ENCODE measurements around the gene PTPA.

Gene PTPA

DNA sequence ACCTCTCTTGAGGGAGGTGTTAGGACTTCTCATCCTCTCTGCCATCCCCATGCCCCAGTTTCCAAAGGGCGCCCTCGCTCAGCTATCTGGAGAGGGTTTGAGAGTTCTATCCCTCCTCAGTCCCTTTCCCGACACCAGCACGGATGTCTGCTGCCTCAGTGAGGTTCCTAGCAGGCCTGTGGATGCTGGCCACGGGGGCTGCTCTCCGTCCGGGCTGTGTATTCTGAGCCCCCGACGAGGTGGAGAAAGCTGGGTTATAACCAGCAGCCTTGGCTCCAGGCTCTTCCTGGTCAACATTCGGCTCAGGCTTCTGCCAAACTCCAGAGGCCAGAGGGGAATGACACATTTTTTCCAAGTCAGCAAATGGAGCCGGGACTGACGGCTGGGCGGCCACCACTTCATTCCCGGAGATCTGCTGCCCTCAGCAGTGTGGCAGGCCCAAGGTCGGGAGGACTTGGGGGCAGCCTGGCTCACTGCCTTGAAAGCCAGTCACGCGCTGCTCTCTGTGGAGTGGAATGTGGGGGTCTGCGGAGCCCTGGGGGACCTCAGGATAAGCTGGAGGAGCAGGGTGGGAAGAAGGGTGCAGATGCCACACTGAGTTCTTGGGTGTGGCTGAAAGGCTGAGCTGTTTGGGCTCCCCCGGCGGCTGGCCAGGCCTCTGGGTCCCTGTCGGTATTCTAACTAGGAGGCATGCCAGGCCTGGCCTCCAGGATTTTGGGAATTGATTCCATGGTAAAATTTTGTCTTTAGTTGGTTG, 27.4 kb downstream of the PTPA start:
- no peak for TF ChIP-seq TARDBP (IDR thresholded peaks at IDR 0.05)
- no peak for TF ChIP-seq NFRKB (IDR thresholded peaks at IDR 0.05)
- no peak for TF ChIP-seq L3MBTL2 (conservative IDR thresholded peaks at IDR 0.05)
- no peak for TF ChIP-seq CTBP1 (IDR thresholded peaks at IDR 0.05; ENCODE audit: borderline replicate concordance)
- TF ChIP-seq FOXM1 (IDR thresholded peaks at IDR 0.05; ENCODE audit: borderline replicate concordance), result no peak
- no peak for TF ChIP-seq BHLHE40 (IDR thresholded peaks at IDR 0.05; ENCODE audit: borderline replicate concordance)
- TF ChIP-seq SUZ12 (IDR thresholded peaks at IDR 0.05), result no peak
- no peak for TF ChIP-seq FOXK2 (IDR thresholded peaks at IDR 0.05)
- no peak for DNase-seq (ENCODE audit: extremely low spot score)
- POLR2A ChIA-PET, result interaction anchor here (1.8 to 2.6 kb wide), 3 partner anchors 12 to 39 kb away, joined by 5 to 26 read pairs (median 8); partner anchors contain the start of gene IER5L
- CTCF ChIA-PET, result interaction anchor here (0.8 to 1.8 kb wide), 10 partner anchors 9 to 486 kb away, joined by 3 to 12 read pairs (median 4); partner anchors contain the start of gene C9orf50

- DNase-seq (ENCODE audit: extremely low spot score), result peak; percentile 81
- POLR2A ChIA-PET, result interaction anchor here (0.7 to 2.6 kb wide), 8 partner anchors 13 to 499 kb away, joined by 3 to 26 read pairs (median 6); partner anchors contain the start of genes IER5L and NTMT1
- CTCF ChIA-PET, result interaction anchor here (0.6 to 1.8 kb wide), 17 partner anchors 8 to 485 kb away, joined by 3 to 14 read pairs (median 4); partner anchors contain the start of gene C9orf50
- TF ChIP-seq L3MBTL2 (conservative IDR thresholded peaks at IDR 0.05) (peak; percentile 81), BHLHE40 (IDR thresholded peaks at IDR 0.05; ENCODE audit: borderline replicate concordance) (no peak), ELF4 (IDR thresholded peaks at IDR 0.05) (no peak)
Observed at GRCh38 chr9:129139233-129139992, 28.2 kb downstream of the PTPA start.

- CTCF ChIA-PET, result interaction anchor here (0.6 to 1.5 kb wide), 10 partner anchors 8 to 484 kb away, joined by 3 to 14 read pairs (median 4); no protein-coding TSS in a partner anchor
- DNase-seq (ENCODE audit: extremely low spot score), result peak; percentile 85
- POLR2A ChIA-PET, result interaction anchor here (0.7 to 2.6 kb wide), 9 partner anchors 13 to 498 kb away, joined by 3 to 26 read pairs (median 5); partner anchors contain the start of genes IER5L and NTMT1
- TF ChIP-seq, protein P1, sequence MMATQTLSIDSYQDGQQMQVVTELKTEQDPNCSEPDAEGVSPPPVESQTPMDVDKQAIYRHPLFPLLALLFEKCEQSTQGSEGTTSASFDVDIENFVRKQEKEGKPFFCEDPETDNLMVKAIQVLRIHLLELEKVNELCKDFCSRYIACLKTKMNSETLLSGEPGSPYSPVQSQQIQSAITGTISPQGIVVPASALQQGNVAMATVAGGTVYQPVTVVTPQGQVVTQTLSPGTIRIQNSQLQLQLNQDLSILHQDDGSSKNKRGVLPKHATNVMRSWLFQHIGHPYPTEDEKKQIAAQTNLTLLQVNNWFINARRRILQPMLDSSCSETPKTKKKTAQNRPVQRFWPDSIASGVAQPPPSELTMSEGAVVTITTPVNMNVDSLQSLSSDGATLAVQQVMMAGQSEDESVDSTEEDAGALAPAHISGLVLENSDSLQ (IDR thresholded peaks at IDR 0.05), result peak; percentile 83
- TF ChIP-seq SUZ12 (IDR thresholded peaks at IDR 0.05), result no peak
- TF ChIP-seq FOXA1 (IDR thresholded peaks at IDR 0.05), result no peak
Observed at GRCh38 chr9:129139993-129140396, 28.8 kb downstream of the PTPA start.

DNA sequence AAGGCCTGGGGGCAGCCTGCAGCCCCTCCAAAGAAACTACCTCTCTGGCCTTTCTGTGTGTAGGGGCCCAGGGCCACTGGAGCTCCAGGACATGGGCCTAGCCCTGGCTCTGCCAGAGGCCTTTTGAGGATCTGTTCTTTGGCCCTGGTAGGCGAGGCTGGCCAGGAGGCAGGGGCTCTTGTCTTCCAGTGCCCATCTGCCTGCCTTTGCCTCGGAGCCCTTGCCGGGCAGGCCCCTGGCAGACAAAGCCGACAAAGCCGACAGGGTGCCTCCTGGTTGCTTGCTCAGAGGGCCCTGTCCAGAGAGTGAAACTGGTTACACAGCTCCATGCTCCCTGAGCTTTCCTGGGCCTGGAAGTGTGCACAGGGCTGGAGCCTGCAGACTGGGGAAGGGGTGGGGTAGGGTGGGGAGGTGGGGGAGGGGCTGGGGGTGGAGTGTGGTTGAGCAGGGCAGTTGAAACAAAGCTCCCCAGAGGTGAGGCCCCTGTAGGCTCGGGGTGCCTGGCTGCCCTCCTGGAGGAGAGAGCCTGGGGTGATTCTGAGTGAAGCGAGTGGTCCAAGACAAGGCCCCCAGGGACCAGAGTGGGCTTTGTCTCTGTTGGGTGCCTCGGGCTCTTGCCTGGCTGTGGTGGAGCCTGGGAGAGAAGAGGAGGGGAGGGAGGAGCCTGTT, 29.3 kb downstream of the PTPA start:
- ChIA-PET POLR2A (interaction anchor here (0.7 to 2.6 kb wide), 8 partner anchors 14 to 498 kb away, joined by 3 to 26 read pairs (median 6); partner anchors contain the start of genes IER5L and NTMT1), CTCF (interaction anchor here (0.6 to 1.5 kb wide), 8 partner anchors 9 to 484 kb away, joined by 3 to 14 read pairs (median 4); no protein-coding TSS in a partner anchor)
- DNase-seq (ENCODE audit: extremely low spot score), result no peak
- TF ChIP-seq, protein P1 (IDR thresholded peaks at IDR 0.05), result no peak
- TF ChIP-seq HDGF (IDR thresholded peaks at IDR 0.05; ENCODE audit: borderline replicate concordance), result 0 out of 2 replicates have a peak, but pooled peaks have one; percentile 64

DNA sequence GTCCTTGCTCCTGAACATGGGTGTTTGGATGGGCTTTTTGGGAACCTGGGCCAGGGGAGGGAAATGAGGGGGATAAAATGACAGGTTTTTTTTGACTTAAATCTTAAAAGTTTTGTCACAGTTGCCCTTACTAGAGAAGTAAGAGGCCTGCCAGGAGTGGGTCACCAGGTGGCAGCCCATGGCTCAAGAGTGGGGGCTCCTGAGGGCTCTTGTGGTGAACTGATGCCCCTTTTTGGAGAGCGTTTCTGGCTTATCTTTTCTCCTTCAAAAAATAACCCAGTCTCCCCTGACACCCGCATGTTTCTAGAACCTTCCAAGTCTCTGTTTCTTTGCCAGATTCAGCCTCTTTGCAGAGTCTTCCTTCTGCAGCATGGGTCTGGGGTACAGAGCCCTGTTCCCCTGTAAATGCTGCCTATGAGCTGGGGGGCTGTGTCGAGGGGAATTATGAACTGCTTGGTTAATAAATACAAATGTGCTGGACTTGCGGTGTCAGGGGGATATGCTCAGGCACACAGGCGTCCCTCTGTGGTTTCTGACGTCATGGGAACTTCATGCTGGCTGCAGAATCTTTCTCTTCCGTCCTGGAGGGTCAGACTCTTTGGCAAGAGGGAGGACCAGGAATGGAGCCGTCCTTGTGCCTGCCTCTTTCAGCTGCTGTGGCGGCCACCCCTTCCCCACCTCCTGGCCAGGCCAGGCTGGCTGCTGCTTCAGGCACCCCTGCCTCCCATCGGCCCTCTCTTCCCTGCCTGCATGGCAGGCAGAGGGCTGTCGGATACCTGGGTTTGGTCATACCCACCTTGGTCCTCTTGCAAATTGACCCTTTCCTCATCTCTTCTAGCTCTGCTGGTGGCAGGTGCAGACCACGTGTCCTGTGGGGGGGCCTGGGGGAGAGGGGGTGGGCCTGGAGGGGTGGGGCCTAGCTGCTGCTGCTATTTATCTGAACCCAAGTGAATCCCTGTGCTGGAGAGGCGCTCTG, 30.1 kb downstream of the PTPA start:
- TF ChIP-seq BHLHE40 (IDR thresholded peaks at IDR 0.05; ENCODE audit: borderline replicate concordance), result no peak
- no peak for TF ChIP-seq ARNT (IDR thresholded peaks at IDR 0.05)
- no peak for TF ChIP-seq CTBP1 (IDR thresholded peaks at IDR 0.05; ENCODE audit: borderline replicate concordance)
- TF ChIP-seq LEF1 (IDR thresholded peaks at IDR 0.05; ENCODE audit: borderline replicate concordance), result no peak
- no peak for TF ChIP-seq FOXM1 (IDR thresholded peaks at IDR 0.05; ENCODE audit: borderline replicate concordance)
- no peak for TF ChIP-seq NFRKB (IDR thresholded peaks at IDR 0.05)
- TF ChIP-seq SP1 (IDR thresholded peaks at IDR 0.05), result no peak
- no peak for TF ChIP-seq HDGF (IDR thresholded peaks at IDR 0.05; ENCODE audit: borderline replicate concordance)
- TF ChIP-seq SUZ12 (IDR thresholded peaks at IDR 0.05), result no peak
- TF ChIP-seq ELF4 (IDR thresholded peaks at IDR 0.05), result no peak
- TF ChIP-seq, protein P1 (IDR thresholded peaks at IDR 0.05), result no peak
- ChIA-PET CTCF (interaction anchor here (1.1 to 2.3 kb wide), 6 partner anchors 10 to 483 kb away, joined by 3 to 14 read pairs (median 8); no protein-coding TSS in a partner anchor), POLR2A (interaction anchor here (1.0 to 2.6 kb wide), 8 partner anchors 26 to 497 kb away, joined by 3 to 26 read pairs (median 9); partner anchors contain the start of genes IER5L and NTMT1)
- DNase-seq (ENCODE audit: extremely low spot score), result no peak
